SU-DHL-6 (cell line): ENCODE results near the gene PODN.

Experiments used
- EZH2phosphoT487 ChIP-seq: fragments of 200-600 bp; sonication (generic), shearing (Covaris generic); conservative IDR thresholded peaks from 2 replicates; pipeline ENCODE4 v1.6.1; 2018; ENCODE audit warnings: mild to moderate bottlenecking, antibody characterized with exemption, low read length, moderate library complexity, mixed read lengths
- TF ChIP-seq, protein P1 (sequence below): fragments of 200-600 bp; sonication (generic); IDR thresholded peaks from one replicate; pipeline ENCODE4 v1.5.1; 2017; ENCODE audit warnings: antibody characterized with exemption, mild to moderate bottlenecking, low read length, moderate library complexity; ENCODE audit not compliant: insufficient read depth, poor library complexity, severe bottlenecking

DNA sequence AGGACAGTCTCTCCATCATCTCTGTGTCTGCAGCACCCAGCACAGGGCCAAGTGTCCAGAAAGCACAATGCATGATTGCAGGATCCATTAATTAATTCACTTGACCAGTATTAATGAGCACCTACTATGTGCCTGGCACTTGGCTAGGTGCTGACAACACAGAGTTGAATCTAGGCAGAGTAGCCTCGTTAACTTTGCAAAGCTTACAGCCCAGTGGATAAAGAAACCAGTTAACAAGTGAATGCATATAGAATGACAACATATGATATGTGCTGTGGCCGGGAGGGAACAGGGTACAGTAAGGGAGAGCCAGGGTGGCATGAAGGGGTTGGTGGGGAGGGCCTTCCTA, 69.6 kb downstream of the PODN start:
- TF ChIP-seq, protein P1, sequence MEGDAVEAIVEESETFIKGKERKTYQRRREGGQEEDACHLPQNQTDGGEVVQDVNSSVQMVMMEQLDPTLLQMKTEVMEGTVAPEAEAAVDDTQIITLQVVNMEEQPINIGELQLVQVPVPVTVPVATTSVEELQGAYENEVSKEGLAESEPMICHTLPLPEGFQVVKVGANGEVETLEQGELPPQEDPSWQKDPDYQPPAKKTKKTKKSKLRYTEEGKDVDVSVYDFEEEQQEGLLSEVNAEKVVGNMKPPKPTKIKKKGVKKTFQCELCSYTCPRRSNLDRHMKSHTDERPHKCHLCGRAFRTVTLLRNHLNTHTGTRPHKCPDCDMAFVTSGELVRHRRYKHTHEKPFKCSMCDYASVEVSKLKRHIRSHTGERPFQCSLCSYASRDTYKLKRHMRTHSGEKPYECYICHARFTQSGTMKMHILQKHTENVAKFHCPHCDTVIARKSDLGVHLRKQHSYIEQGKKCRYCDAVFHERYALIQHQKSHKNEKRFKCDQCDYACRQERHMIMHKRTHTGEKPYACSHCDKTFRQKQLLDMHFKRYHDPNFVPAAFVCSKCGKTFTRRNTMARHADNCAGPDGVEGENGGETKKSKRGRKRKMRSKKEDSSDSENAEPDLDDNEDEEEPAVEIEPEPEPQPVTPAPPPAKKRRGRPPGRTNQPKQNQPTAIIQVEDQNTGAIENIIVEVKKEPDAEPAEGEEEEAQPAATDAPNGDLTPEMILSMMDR: no peak
- TF ChIP-seq EZH2phosphoT487: no peak
